Measurements from ENCODE around the gene DLEC1.
A peak's percentile ranks its signal among the peaks of the same experiment; 100 is the strongest.

Gene DLEC1

DNA sequence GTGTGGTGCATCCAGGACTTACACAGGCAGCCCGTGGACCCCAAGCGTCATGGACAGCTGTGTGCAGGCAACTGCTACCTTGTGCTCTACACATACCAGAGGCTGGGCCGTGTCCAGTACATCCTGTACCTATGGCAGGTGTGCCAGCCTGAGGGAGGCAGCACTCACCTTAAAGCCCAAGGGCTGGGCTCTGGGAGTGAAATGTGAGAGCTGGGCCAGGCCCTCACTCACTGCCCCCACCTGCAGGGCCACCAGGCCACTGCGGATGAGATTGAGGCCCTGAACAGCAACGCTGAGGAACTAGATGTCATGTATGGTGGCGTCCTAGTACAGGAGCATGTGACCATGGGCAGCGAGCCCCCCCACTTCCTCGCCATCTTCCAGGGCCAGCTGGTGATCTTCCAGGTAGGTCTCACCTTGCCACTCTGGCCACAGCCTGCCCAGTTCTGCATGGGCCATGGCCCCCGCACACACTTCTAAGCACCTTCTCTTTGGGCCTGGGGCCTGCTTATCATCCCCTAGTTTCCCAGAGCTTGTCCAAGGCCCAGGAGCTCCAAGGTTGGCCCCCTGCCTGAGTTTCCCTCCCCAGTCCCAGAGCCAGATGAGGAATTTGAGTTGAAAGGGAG is 37.4 kb upstream of the DLEC1 start:
- DNase-seq, result no peak

DNA sequence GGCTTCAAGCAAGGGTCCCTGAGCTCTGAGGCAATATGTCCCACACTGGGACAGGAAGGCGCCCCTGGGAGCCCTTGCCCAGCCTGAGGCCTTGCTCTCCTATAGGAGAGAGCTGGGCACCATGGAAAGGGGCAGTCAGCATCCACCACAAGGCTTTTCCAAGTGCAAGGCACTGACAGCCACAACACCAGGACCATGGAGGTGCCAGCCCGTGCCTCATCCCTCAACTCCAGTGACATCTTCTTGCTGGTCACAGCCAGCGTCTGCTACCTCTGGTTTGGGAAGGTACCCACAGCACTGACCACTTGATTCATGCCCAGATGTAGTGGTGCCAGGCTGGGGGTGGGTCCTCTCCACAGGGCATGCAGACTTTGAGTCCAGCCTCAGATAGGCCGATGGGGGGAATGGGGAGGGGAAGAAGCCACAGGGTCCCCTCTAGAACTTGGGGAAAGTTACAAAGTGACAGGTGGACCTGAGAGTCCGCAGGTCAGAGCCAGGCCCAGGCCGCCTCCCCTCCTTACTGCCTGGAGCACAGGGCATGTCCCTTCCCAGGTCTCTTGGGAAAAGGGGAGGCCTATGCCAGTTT is 36.6 kb upstream of the DLEC1 start:
- DNase-seq, result no peak

DNA sequence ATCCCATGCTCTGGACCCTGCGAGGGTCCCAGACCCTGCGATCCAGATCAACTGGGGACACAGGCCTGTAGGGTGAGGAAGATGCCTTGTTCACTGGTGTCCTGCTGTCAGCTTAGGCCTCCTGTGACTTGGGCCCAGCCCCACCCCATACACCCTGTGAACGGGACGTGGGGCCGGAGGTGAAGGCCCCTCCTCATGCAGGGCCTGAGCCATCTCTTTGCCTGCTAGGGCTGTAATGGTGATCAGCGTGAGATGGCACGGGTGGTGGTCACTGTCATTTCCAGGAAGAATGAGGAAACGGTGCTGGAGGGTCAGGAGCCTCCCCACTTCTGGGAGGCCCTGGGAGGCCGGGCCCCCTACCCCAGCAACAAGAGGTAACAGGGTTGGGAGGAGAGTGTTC is 36.1 kb upstream of the DLEC1 start:
- no peak for DNase-seq

DNA sequence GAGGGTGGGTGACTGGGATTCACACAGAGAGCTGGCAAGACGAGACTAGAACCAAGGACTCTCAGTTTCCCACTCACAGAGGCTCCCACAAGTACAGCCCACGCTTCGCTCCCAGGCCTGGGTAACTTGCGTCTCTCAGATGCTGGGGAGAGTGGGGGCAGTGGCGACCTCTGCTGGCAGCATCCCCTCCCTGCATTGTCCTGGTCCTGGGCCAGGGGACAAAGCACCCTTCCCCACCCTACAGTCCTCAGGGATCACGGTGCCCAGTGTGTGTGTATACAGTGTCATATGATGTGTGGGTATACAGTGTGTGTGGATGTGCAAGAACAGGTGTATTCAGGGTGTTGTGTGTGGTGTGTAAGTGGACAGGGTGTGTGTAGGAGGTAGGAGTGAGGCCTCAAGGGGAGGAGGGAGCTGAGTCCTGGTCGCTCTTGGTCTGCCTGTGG is 35.6 kb upstream of the DLEC1 start:
- DNase-seq, result peak; percentile 51

DNA sequence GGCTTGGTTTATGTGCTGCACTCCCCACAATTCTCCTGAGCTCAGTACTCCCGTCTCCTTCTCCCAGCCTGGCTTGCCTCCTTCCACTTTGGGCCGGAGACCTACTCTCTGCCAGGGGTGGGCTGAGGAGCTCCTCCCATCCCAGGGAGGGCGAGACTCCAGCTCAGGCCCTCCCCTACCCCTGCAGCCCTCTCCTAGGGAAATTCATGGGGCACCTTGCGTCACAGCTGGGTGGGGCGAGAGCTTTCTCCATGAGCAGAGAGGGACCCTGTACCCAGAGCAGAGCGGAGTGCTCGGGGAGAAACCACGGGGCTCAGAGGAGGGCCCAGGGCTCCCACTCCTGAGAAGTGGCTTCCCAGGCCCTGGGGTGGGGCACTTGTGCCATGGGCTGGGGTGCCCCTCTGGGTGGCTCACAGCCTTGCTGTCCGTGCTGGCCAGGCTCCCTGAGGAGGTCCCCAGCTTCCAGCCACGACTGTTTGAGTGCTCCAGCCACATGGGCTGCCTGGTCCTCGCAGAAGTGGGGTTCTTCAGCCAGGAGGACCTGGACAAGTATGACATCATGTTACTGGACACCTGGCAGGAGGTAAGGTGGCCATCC is 35.1 kb upstream of the DLEC1 start:
- no peak for DNase-seq

DNA sequence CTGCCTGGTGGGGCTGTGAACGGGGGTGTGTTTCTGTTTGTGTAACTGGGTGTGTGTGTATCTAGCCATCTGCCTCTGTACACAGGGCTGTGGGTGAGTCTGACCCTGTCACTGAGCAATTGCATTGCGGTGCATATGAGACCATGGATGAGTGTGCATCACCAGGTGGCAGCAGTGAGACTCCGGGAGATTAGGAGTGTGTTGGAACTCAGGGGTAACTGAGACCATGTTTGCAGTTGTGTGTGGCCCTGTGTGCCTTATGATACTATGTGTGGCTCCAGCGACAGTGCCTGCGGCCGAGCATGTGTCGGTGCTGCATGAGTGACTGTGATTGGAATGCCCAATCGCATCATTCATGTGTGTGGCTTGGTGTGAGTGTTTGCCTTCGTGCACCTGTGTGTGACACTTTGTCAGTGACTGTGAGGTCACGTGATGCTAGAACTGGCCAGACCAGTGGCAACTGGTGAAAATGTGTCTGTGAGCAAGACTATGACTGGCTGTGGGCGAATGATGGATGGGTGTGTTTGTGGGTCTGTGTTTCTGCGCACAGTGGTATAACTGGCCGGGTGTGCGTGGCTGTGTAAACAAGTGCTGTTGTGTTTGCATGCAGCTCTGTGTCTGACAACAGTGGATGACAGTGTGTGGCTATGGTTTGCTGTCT is 34.5 kb upstream of the DLEC1 start:
- DNase-seq, result peak; percentile 65

DNA sequence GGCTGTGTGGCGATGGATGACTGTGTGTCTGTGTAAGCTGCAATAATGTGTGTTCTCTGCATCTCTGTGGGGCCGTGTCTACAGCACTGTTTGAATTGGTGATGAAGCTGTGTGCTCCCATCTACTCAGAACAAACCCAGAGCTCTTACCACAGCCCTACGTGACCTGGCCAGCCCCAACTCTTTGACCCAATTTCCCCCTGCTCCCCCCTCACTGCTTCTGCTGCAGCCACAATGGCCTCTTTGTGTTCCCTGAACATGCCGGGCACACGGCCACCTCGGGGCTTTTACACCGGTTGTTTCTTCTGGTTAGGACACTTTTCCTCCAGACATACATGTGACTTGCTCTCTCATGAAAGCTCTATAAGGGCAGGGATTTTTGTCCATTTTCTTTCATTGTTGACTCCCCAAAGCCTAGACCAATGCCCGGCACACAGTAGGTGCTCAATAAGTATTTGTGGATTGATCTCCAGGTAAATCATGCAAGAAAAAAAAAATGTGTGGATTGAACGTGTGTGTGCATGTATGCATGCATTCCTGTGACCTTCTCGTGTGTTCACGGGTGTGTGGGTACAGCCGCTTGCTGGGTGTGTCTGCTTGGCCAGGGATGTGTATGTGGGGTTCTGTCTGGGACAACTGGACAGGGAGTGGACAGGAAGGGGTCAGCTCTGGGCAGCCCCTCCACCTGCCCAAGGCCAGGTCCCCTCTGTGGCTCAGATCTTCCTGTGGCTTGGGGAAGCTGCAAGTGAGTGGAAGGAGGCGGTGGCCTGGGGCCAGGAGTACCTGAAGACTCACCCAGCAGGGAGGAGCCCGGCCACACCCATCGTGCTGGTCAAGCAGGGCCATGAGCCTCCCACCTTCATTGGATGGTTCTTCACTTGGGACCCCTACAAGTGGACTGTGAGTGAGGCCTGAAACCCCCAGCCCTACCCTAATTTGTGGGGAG is 33.7 kb upstream of the DLEC1 start:
- no peak for DNase-seq

DNA sequence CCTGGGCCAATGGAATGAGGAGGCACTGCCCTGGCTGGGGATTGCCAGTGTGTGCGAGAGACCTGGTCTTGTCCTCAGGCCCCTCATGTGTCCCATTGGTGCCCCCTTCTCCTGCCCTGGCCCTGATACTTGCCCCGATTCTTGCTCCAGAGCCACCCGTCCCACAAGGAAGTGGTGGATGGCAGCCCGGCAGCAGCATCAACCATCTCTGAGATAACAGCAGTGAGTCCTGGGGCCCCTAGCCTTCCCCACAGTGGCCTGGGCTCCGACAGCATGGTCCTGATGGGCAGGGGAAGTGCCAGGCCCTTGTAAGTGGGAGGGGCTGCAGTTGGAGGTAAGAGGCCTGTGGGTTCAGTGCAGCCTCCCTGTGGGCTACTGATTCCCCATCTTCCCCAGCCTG is 33.0 kb upstream of the DLEC1 start:
- DNase-seq, result no peak

DNA sequence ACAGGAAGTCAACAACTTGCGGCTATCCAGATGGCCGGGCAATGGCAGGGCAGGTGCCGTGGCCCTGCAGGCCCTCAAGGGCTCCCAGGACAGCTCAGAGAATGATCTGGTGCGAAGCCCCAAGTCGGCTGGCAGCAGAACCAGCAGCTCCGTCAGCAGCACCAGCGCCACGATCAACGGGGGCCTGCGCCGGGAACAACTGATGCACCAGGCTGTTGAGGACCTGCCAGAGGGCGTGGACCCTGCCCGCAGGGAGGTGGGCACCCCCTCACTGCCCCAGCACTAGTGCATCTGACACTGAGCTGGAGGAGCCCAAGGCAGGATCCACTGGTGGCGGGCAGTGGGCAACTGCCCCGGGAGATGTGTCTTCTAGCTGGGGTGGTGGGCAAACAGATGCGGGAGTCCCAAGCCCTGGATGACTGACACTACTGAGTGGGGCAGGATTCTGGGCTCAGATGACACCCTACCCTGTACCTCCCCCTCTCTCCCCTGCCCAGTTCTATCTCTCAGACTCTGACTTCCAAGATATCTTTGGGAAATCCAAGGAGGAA is 32.5 kb upstream of the DLEC1 start:
- no peak for DNase-seq

DNA sequence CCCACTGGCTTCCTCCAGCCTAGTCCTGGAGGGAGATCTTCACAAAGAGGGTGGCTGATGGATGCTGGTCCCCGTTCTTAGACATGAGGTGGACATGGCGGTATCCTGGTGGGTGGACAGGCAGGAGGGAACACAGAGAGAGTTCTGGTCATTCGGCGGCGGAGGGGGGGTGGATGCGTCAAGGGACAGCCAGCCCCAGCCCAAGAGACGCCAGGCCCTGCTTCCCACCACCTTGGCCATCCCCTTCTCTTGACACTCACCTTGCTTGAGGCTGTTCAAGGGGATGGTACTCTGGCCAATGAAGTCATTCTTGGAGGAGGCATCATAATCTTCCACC is 31.3 kb upstream of the DLEC1 start:
- no peak for DNase-seq

DNA sequence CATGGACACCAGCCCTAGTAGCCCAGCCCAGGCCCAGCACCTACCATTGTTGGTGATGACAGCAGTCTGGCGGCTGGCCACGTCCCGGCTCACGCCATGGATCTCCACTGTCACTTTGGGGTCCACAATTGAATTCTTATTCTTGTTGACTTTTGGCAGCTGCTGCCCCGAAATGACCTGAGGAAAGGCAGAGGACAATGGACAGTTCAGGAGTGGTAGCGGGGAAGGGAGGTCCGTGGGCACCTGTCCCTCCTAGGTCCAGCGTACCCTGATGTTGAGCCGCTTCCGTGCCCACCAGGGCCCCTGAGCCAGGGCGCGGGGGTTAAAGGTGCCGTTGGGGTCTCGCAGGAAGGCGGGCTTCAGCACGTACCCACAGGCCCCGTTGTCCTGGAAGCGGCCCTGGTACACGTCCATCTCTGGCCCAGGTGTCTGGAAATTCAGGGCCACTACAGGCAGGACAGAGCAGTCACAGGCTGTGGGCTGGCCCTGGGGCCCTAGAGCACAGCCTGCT is 30.8 kb upstream of the DLEC1 start:
- DNase-seq, result no peak

DNA sequence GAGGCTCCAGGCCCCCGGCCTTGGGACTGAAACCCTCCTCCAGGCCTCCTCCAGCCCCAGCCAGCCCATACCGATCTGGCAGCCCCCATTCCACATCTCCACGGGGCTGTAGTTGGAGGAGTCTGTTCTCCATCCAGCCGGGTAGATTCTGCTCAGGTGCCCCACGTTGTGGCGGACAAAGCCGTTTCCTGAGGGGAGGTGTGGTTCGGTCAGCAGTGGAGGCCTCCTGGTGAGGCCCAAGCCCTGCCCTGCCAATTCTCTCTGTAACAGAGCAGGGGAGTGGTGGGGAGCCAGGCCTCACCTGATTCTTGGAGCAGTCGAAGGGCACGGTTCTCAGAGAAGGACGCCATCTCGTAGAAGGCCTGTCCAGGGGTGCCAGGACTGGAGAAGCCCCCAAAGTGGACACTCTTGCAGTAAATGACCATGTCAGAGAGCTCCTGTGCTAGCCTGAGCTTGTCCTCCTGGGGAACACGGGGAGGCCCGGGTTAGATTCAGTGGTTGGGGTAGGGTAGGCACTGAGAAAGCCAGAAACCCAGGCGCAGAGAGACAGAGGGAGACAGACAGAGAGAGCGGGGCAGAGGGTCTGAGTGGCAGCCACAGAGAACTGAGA is 29.9 kb upstream of the DLEC1 start:
- no peak for DNase-seq

DNA sequence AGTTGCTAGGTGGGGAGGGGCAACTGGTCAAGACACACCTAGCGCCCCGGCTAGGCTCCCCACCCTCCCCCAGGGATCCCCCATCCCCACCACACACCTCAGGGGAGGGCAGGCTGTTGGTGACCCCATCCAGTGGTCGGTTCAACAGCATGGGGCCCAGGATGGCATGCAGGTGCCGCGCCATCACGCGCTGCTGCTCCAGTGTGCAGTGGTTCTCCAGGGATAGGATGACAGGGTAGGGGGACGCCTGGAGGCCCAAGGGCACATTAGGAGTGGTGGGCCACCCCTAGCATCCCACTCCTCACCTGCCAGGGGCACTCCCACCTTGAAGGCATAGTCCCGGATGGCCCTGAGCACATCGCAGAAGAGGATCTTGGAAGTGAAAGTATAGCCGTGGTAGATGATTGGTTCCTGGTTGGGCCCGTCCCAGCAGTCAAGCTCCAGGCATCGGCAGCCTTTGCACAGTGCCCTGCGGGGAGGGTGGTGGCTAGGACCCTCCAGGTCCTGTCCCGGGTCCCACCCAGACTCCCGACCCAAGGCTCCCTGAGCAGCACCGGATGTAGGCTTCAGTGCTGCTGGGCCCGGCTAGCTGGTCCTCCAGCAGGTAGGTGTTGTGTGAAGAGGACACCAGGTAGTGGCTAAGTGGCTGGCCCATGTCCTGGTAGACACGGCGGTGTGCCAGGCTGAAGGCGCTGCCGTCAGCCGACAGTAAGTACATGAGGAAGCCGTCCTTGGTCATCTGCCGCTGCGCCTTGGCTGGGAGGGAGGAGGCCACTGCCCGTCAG is 29.0 kb upstream of the DLEC1 start:
- DNase-seq, result no peak

DNA sequence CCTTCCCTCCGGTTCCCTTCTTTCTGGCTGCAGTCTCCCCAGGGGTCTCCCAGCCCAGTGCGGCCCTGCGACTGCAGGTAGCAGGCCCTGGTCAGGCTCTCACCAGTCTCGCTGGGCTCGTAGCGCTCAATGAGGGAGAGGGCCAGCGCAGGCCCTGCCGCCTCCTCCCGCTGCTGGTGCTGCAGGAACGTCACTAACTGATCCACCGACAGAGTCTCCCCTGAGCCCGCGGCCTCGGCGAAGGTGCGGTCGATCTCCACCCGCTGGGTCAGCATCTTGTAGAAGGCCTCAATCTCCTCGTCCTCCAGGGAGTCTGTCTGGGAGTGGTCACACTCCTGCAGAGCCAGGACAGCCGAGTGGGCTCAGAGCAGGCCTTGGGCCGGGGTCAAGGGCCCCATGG is 27.9 kb upstream of the DLEC1 start:
- DNase-seq, result no peak

DNA sequence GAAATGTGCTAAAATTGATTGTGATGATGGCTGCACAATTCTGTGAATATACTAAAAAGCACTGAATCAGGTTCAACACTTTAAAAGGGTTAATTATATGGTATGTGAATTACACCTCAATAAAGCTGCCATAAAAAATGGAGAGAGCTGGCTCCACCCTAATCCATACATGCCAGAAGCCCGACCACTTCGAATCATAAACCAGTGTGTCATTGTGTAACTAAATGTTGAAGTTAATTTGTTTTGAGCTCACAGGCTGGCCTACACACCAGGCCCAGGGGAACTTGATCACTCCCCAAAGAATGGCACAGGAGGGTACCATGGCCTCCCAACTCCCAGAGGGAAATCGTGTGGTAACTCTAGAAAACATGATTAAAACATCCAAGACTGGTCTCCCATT is 23.5 kb upstream of the DLEC1 start:
- DNase-seq, result no peak

DNA sequence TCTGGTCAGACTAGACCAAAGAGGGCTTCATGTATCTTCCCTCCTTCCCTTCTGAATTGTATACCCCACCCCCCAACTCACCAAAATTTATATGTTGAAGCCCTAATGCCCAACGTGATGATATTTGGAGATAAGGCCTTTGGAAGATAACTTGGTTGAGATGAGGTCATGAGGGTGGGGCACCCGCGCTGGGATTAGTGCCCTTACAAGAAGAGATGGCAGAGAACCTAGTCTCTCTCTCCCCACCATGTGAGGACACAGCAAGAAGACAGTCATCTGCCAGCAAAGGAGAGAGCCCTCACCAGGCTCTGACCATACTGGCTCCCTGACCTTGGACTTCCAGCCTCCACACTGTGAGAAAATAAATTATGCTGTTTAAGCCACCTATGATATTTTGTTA is 23.0 kb upstream of the DLEC1 start:
- DNase-seq, result no peak

DNA sequence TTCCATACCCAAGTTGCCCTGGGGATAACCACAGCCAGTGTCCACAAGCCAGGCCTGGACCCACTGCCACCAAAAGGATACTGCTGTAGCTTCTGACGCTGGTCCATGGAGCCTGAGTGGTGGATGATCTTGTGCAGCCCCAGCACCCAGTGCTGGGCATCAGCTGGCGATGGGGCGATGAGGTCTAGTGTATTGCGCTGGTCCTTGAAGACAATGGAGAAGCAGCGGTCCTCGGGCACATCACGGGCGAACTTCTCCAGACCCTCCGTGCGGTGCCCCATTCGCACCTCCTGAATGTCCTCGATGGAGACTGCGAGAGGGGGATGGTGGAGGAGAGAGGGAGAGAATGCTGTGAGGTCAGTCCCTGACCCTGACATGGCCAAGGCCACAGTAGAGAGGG is 22.6 kb upstream of the DLEC1 start:
- DNase-seq, result no peak

DNA sequence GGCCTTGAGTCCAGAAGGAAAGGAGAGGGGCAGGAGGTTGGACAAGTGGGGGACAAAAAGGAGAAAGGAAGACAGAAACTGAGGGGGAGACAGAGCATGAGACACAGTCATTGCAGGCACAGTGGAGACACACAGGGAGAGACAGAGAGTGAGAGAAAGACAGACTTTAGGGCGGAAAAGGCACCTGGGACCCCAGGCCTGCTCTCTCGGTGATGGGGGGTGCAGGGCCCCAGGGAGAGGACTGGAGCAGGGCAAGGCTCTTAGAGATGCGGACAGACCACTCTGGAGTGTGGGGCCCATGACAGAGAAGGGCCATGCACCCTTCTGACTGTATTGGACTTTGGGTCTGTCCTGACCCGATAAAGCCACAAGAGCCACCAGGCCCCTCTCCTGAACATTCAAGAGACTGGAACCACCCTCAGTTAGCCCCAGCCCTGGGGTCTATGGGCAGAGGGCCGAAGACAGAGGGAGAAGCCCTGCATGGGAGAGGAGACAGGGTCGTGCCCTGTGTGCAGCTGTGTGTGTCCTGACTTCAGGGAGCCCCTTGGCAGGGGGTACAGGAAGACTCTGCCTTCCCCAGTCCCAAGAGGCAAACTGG is 22.1 kb upstream of the DLEC1 start:
- DNase-seq, result no peak

DNA sequence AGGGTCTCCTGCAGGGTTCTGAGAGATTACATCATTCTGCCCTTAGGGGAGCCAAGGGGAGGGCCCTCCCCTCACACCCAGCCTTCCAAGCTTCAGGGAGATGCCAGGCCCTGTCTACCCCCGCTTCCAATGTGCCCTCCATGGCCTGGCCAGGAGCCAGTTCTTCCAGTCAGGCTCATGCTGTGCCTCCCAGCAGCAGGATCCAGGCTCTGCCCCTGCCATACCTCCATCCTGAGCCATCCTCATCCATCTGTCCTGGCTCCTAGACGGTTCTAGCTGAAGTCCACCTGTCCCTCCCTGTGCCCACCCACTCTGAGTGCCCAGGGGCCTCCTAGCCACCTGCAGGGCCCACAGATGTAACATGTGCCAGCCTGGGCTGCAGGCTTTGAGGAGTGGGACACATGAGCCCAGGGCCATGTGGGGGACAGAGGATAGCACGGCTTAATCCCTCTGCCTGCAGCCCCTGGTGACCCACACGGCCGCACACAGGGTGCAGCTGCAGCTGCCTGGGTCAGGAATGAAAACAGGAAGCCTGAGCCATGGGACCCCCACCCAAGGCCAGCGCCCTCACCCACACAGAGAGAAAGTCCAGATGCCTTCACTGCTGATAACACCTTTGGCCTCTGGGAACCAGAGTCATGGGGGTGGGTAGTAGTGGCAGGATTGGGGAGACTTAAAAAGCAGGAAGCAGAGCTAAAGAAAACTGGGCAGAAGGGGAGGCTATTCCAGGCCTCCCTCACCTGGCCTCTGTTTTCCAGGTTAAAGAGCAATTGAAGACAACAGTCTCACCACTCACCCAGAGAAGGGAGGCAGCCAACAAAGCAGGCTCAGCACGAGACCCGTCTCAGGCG is 21.3 kb upstream of the DLEC1 start:
- DNase-seq, result no peak

All from CD4-positive, alpha-beta T cell treated with Interleukin-4 for 4 hours (primary cell).